ENCODE results near the gene ZYG11B. TPM values are rescaled to one million over a fixed set of nuclear protein-coding genes. Genes with fewer than 3 reads are reported as not detected.
"Not testable (repeated sequence)": the region's sequence is repeated elsewhere in the genome, so short reads cannot be mapped to it uniquely, and the experiment has no call there.

Gene ZYG11B
- total and polyA plus RNA-seq, 3 donors from 2014 or later, result 17.7 to 76.6 (median 73.1) TPM

DNA sequence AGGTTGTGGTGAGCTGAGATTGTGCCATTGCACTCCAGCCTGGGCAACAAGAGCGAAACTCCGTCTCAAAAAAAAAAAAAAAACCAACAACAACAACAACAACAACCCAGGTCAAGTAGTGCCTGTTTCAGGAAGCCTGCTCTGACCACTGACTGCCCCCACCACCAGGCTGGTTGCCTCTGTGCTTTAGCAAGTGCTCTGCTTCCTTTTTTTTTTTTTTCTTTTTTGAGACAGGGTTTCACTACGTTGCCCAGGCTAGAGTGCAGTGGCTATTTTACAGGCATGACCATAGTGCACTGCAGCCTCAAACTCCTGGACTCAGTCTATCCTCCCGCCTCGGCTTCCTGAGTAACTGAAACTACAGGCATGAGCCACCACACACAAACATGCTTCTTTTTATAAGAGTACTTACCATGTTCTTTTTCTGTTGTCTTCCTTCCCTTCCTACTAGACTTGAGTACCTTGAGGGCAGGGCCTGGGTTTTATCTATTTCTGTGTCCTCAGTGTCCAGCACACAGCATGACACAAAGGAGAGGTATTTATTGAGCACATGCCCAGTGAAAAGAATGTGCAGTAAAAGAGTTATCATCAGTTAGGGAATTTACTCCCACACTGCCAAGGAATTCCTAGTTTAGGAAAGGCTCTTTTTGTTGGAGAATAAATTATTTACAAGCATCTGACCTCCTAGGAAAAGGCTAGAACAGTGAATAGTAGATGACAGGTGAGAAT is 18.2 kb upstream of the ZYG11B start:
- H3K36me3 ChIP-seq (ENCODE audit: low read depth, missing control alignments), result no peaks in the 10 kb centered on the region
- DNase-seq, result no peak
- H3K4me1 ChIP-seq, result peaks cover 13% of the 10 kb centered on the region
- H3K27ac ChIP-seq, result no peak overlapping the region
- H3K4me3 ChIP-seq, result no peak overlapping the region
- H3K27me3 ChIP-seq, result no peaks in the 10 kb centered on the region
- no peaks in the 10 kb centered on the region for H3K9me3 ChIP-seq
- 88 to 90% methylated on average over 3 to 5 of the region's 5 CpGs for WGBS, 2 donors
- TF ChIP-seq POLR2A (IDR thresholded peaks at IDR 0.05), result no peak
- TF ChIP-seq, protein P1, sequence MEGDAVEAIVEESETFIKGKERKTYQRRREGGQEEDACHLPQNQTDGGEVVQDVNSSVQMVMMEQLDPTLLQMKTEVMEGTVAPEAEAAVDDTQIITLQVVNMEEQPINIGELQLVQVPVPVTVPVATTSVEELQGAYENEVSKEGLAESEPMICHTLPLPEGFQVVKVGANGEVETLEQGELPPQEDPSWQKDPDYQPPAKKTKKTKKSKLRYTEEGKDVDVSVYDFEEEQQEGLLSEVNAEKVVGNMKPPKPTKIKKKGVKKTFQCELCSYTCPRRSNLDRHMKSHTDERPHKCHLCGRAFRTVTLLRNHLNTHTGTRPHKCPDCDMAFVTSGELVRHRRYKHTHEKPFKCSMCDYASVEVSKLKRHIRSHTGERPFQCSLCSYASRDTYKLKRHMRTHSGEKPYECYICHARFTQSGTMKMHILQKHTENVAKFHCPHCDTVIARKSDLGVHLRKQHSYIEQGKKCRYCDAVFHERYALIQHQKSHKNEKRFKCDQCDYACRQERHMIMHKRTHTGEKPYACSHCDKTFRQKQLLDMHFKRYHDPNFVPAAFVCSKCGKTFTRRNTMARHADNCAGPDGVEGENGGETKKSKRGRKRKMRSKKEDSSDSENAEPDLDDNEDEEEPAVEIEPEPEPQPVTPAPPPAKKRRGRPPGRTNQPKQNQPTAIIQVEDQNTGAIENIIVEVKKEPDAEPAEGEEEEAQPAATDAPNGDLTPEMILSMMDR (IDR thresholded peaks at IDR 0.05), result no peak
- intact Hi-C loops (cut with DNase I; ENCODE audit: low total_unique reads), result no loop called here

DNA sequence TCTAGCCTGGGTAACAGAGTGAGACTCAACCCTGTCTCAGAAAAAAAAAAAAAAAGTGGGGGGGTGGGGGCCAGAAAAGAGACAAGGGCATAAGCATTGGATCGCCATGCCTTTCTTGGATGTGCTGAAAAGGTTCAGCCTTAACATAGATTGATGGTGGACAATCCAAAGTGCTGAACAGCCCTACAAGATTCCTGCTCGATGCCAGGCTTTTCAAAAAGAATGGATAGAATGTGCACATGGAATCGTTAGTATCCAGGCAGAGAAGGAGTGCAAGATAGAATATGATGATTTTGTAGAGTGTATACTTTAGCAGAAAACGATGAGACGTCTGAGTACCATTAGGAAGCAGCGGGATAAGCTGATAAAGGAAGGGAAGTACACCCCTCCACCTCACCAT is 17.2 kb upstream of the ZYG11B start:
- Histone ChIP-seq H3K4me1 (peaks cover 8% of the 10 kb centered on the region), H3K27me3 (no peaks in the 10 kb centered on the region), H3K36me3 (ENCODE audit: low read depth, missing control alignments) (no peaks in the 10 kb centered on the region), H3K4me3 (no peak overlapping the region), H3K27ac (no peak overlapping the region), H3K9me3 (no peaks in the 10 kb centered on the region)
- intact Hi-C loops (cut with DNase I; ENCODE audit: low total_unique reads), result no loop called here
- TF ChIP-seq POLR2A (IDR thresholded peaks at IDR 0.05), result no peak
- TF ChIP-seq, protein P1 (IDR thresholded peaks at IDR 0.05), result no peak
- WGBS, 2 donors, result 33 to 52% methylated on average over 6 of the region's 6 CpGs
- no peak for DNase-seq

DNA sequence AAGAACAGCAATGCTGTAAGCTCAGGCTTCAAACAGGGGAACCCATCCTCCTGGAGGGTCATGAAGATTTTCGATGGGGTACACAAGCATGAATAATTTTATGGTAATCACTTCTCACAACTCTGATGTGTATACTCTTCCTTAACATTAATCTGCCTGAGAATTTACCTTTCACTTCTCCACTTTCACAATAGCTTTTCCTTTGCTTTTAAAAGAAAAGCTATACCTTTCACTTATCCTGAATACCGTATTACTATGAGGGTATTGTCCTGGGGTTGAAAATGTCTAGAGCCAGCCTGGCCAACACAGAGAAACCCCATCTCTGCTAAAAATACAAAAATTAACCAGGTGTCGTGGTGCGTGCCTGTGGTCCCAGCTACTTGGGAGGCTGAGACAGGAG is 12.7 kb upstream of the ZYG11B start:
- WGBS, 2 donors, result 84 to 95% methylated on average over 4 of the region's 4 CpGs
- H3K4me1 ChIP-seq, result peaks cover 3% of the 10 kb centered on the region
- TF ChIP-seq, protein P1 (IDR thresholded peaks at IDR 0.05), result no peak
- TF ChIP-seq POLR2A (IDR thresholded peaks at IDR 0.05), result no peak
- H3K27ac ChIP-seq, result no peak overlapping the region
- H3K4me3 ChIP-seq, result no peak overlapping the region
- no peaks in the 10 kb centered on the region for H3K27me3 ChIP-seq
- intact Hi-C loops (cut with DNase I; ENCODE audit: low total_unique reads), result no loop called here
- H3K36me3 ChIP-seq (ENCODE audit: low read depth, missing control alignments), result no peaks in the 10 kb centered on the region
- no peak for DNase-seq
- H3K9me3 ChIP-seq, result no peaks in the 10 kb centered on the region

DNA sequence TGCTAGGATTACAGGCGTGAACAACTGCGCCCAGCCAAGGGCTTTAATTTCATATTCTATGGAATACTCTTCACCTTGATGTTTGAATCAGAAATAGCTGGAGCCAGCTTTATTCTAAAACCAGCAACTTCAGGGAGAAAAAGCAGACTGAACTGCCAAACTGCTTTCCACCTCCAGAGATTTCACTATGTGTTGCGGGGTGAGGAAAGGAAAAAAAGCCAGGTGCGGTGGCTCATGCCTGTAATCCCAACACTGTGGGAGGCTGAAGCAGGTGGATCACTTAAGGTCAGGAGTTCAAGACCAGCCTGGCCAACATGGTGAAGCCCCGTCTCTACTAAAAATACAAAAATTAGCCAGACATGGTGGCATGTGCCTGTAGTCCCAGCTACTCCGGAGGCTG is 11.0 kb upstream of the ZYG11B start:
- H3K4me1 ChIP-seq; H3K4me3 ChIP-seq; DNase-seq; H3K36me3 ChIP-seq (ENCODE audit: low read depth, missing control alignments); H3K9me3 ChIP-seq; intact Hi-C loops (cut with DNase I; ENCODE audit: low total_unique reads); H3K27ac ChIP-seq; H3K27me3 ChIP-seq: not testable (repeated sequence)
- 96 to 98% methylated on average over 4 to 6 of the region's 6 CpGs for WGBS, 2 donors

DNA sequence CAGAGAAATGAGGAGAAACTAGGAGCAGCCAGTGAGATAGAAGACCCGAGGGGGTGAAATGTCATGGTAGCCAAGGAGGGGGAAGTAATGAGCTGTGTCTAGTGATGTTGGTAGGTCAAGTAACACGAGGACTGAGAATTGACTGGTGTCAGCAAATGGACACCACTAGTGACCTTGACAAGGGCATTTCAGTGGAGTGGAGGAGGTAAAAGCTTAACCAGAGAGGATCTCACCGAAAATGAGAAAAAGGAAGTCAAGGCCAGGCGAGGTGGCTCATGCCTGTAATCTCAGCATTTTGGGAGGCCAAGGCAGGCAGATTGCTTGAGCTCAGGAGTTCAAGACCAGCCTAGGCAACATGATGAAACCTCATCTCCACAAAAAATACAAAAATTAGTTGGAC is 3.0 kb upstream of the ZYG11B start:
- no peaks in the 10 kb centered on the region for H3K27me3 ChIP-seq
- H3K4me3 ChIP-seq, result no peak overlapping the region
- intact Hi-C loops (cut with DNase I; ENCODE audit: low total_unique reads), result no loop called here
- no peaks in the 10 kb centered on the region for H3K36me3 ChIP-seq (ENCODE audit: low read depth, missing control alignments)
- H3K4me1 ChIP-seq, result peaks cover 10% of the 10 kb centered on the region
- no peak for DNase-seq
- TF ChIP-seq POLR2A (IDR thresholded peaks at IDR 0.05), result no peak
- TF ChIP-seq, protein P1 (IDR thresholded peaks at IDR 0.05), result no peak
- 62 to 74% methylated on average over 4 of the region's 4 CpGs for WGBS, 2 donors
- H3K27ac ChIP-seq, result no peak overlapping the region
- no peaks in the 10 kb centered on the region for H3K9me3 ChIP-seq
